IPS-20b (cell line): ENCODE data around the gene FAM83D.

ENCODE experiments used
- H3K27ac ChIP-seq: one replicate; pipeline ENCODE4 v1.5.1; 2013; ENCODE audit warnings: low read length
- H3K27me3 ChIP-seq: 2 replicates; pipeline ENCODE4 v1.6.1; 2013; ENCODE audit warnings: mild to moderate bottlenecking, low read length, inconsistent platforms; ENCODE audit not compliant: insufficient read depth
- H3K36me3 ChIP-seq: 2 replicates; pipeline ENCODE4 v1.6.1; 2013; ENCODE audit warnings: low read depth, mild to moderate bottlenecking, inconsistent platforms, low read length, moderate library complexity; ENCODE audit not compliant: insufficient read depth
- H3K4me1 ChIP-seq: 2 replicates; pipeline ENCODE4 v1.6.1; 2013; ENCODE audit warnings: mild to moderate bottlenecking, control low read depth, inconsistent platforms, low read length, moderate library complexity; ENCODE audit not compliant: insufficient read depth
- H3K4me3 ChIP-seq: 2 replicates; pipeline ENCODE4 v1.5.1; 2013; ENCODE audit warnings: mild to moderate bottlenecking, low read length, inconsistent platforms
- H3K9ac ChIP-seq: 2 replicates; pipeline ENCODE4 v1.6.1; 2013; ENCODE audit warnings: low read depth, mild to moderate bottlenecking, inconsistent platforms, low read length, moderate library complexity
- H3K9me3 ChIP-seq: 2 replicates; pipeline ENCODE4 v1.6.1; 2013; ENCODE audit warnings: mild to moderate bottlenecking, low read depth, low read length, inconsistent platforms; ENCODE audit not compliant: insufficient read depth

The FAM83D gene

DNA sequence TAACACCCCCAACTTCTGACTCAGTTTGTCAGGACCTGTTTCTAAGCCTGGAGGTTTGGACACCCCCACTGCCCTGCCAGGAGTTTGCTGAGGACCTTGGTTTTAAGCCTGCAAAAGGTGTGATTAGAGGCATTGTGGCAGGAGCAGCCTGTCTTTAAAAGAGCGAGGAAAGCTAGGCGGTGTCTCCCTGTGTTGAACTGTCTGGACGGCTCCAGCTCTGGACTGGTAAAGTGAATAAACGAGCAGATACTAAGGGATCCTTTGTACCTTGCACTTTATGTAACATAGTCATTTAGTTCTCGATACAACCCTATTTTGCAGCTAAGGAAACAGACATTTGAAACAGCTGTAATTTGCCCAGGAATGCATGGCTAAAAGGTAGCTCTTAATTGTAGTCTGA lies 14.4 kb downstream of the FAM83D start:
- Histone ChIP-seq H3K27me3 (no peaks in the 10 kb centered on the region), H3K4me3 (no peak overlapping the region), H3K9ac (no peak overlapping the region), H3K36me3 (peaks cover 73% of the 10 kb centered on the region), H3K4me1 (0 out of 2 replicates have a peak, but pooled peaks cover 4% of the 10 kb centered on the region), H3K9me3 (no peaks in the 10 kb centered on the region), H3K27ac (no peak overlapping the region)

DNA sequence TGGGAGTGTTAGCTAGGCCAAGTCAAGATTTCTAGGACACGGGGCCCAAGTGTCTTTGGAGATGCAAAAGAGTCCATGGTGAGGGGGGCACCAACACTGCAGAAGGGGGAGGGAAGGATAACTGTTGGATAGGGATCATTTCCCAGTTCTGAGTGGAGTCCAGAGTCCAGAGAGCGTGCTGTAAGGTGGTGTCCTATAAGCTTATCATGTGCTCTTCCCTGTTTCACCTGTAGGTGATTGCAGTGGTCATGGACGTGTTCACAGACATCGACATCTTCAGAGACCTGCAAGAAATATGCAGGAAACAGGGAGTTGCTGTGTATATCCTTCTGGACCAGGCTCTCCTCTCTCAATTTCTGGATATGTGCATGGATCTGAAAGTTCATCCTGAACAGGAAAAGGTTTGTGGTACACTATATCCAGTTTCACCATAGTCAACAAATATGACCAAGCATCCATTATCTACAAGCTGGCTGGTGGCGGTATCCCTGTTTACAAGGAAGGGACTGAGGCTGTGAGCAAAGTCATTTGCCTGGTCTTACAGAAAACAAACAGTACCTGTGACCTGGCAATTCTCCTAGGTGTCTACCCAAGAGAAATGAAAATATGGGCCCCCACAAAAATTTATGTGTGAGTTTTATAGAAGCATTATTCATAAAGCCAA lies 15.6 kb downstream of the FAM83D start:
- Histone ChIP-seq H3K9ac (no peak overlapping the region), H3K4me1 (0 out of 2 replicates have a peak, but pooled peaks cover 4% of the 10 kb centered on the region), H3K27ac (no peak overlapping the region), H3K27me3 (no peaks in the 10 kb centered on the region), H3K36me3 (peaks cover 84% of the 10 kb centered on the region), H3K9me3 (no peaks in the 10 kb centered on the region), H3K4me3 (no peak overlapping the region)

DNA sequence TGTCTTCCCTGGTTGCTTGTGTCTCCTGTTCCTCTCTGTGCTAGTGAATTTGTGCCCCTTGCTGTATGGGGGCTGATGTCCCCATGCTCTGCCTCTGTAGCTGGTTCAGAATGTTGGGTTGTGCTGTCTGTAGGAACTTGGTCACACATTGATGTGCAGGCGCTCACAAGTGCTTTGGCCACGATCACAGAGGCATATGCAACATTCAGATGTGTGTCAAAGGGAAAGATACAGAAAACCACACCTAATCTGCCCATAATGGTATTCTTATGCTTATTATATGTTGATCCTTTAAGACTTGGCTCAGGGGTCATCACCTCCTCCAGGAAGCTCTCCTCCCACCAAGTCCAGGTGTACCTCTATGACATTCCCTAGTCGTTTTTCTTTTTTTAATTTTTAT lies 18.8 kb downstream of the FAM83D start:
- H3K27ac ChIP-seq, result no peak overlapping the region
- H3K4me1 ChIP-seq, result no peaks in the 10 kb centered on the region
- no peaks in the 10 kb centered on the region for H3K27me3 ChIP-seq
- no peak overlapping the region for H3K4me3 ChIP-seq
- no peak overlapping the region for H3K9ac ChIP-seq
- H3K36me3 ChIP-seq, result peaks cover 91% of the 10 kb centered on the region
- no peaks in the 10 kb centered on the region for H3K9me3 ChIP-seq

DNA sequence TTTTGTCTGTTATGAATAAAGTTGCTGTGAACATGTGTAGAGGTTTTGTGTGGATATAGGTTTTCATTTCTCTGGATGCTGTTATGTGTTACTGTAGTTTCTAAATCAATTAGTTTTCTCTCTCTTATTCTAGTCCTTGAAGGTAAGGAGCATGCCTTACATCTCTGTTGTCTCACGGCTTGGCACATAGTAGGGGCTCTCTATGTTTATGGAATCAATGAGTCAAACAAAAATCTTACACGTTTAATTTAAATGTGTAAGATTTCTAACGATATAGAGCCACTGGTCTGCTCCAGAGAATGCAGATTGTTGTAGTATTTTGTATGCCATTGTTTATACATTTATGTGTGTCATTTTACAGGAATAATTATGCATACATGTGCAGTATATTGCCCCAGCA lies 20.6 kb downstream of the FAM83D start:
- H3K27ac ChIP-seq, result no peak overlapping the region
- no peaks in the 10 kb centered on the region for H3K27me3 ChIP-seq
- no peak overlapping the region for H3K4me3 ChIP-seq
- no peaks in the 10 kb centered on the region for H3K4me1 ChIP-seq
- no peaks in the 10 kb centered on the region for H3K9me3 ChIP-seq
- peaks cover 92% of the 10 kb centered on the region for H3K36me3 ChIP-seq
- no peak overlapping the region for H3K9ac ChIP-seq

DNA sequence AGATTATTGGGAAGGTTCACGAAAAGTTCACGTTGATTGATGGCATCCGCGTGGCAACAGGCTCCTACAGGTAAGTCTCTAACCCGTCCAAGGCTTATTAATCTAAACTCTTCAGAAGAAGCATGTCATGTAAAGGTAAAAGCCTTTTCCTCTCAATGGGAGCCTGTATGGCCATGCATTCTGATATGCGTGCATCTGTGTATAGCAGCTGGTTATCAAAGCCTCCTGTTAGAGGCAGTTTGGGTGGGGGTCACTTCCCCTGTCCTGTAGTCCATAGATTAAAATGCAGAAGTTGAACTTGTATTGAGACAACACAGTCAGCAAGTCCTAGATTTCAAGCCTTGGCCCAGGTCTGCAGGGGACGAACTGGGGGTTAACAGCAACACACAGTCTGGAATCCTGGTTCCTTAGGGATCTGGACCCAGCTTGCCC lies 21.7 kb downstream of the FAM83D start:
- Histone ChIP-seq H3K4me3 (no peak overlapping the region), H3K27me3 (no peaks in the 10 kb centered on the region), H3K4me1 (no peaks in the 10 kb centered on the region), H3K9ac (no peak overlapping the region), H3K27ac (no peak overlapping the region), H3K36me3 (peaks cover 92% of the 10 kb centered on the region), H3K9me3 (no peaks in the 10 kb centered on the region)

DNA sequence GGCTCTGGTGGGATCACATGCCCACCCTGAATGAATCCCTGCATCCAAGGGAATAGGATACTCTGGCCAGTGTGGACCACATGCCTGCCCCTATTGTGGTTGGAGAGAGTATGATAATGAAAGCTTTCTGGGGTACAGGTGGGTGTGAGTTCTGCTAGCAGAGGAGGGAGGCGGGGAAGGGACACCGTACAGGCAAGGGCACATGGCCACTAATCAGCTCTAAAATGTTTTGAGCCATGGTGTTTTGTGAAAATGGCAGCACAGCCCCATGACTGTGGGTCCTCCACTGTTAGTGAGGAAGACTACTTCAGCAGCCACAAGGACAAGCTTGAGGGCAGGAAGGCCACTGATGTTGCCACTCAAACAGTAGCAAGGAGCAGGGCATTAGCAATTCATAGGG lies 24.0 kb downstream of the FAM83D start:
- peaks cover 91% of the 10 kb centered on the region for H3K36me3 ChIP-seq
- H3K9ac ChIP-seq, result no peak overlapping the region
- H3K9me3 ChIP-seq, result no peaks in the 10 kb centered on the region
- H3K4me3 ChIP-seq, result no peak overlapping the region
- H3K27me3 ChIP-seq, result no peaks in the 10 kb centered on the region
- H3K27ac ChIP-seq, result no peak overlapping the region
- H3K4me1 ChIP-seq, result no peaks in the 10 kb centered on the region

DNA sequence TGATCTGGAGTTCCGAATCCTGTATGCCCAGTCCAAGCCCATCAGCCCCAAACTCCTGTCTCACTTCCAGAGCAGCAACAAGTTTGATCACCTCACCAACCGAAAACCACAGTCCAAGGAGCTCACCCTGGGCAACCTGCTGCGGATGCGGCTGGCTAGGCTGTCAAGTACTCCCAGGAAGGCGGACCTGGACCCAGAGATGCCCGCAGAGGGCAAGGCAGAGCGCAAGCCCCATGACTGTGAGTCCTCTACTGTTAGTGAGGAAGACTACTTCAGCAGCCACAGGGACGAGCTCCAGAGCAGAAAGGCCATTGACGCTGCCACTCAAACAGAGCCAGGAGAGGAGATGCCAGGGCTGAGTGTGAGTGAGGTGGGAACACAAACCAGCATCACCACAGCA lies 25.4 kb downstream of the FAM83D start:
- no peak overlapping the region for H3K9ac ChIP-seq
- H3K4me1 ChIP-seq, result no peaks in the 10 kb centered on the region
- peaks cover 82% of the 10 kb centered on the region for H3K36me3 ChIP-seq
- H3K4me3 ChIP-seq, result no peak overlapping the region
- H3K27me3 ChIP-seq, result no peaks in the 10 kb centered on the region
- no peak overlapping the region for H3K27ac ChIP-seq
- H3K9me3 ChIP-seq, result no peaks in the 10 kb centered on the region

DNA sequence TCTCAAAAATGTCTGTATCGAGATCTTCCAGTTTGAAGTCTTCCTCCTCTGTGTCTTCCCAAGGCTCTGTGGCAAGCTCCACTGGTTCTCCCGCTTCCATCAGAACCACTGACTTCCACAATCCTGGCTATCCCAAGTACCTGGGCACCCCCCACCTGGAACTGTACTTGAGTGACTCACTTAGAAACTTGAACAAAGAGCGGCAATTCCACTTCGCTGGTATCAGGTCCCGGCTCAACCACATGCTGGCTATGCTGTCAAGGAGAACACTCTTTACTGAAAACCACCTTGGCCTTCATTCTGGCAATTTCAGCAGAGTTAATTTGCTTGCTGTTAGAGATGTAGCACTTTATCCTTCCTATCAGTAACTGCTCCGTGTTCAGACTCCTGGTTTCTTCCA lies 25.9 kb downstream of the FAM83D start:
- Histone ChIP-seq H3K36me3 (peaks cover 76% of the 10 kb centered on the region), H3K4me3 (no peak overlapping the region), H3K4me1 (no peaks in the 10 kb centered on the region)

DNA sequence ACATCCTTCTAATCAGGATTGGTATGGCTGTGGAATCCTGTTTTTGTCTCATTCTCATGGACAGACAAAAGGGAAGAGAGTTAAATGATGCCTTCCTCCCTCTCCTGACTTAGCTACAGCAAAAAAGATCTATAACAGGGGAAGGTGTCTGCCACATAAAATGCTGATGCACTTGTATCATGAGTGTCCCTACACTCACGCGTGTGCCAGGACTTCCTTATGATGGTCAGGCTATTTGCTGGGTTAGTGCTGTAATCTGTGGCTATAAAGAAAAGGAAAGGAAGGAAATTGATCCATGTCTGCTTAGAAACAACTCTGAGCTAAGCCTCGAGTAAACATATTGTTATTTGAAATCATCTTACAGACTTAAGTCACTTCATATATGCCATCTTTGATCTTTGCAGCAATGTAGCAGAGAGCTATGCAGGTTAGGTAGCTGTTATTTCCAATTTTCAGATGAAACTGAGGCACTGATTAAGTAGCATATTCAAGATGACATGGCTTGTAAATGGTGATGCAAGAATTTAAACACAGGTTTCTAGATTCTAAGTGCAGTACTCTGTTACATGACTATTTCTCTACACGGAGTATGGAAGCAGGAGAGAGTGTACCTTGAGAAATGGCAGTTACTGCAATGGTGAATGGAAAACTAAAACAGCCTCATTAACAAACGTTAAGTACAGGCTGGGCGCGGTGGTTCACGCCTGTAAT lies 27.6 kb downstream of the FAM83D start:
- Histone ChIP-seq H3K9ac (no peak overlapping the region), H3K36me3 (peaks cover 60% of the 10 kb centered on the region), H3K27ac (no peak overlapping the region), H3K27me3 (no peaks in the 10 kb centered on the region), H3K4me3 (no peak overlapping the region), H3K9me3 (no peaks in the 10 kb centered on the region), H3K4me1 (no peaks in the 10 kb centered on the region)

More for the DNA sequence above, 25.9 kb downstream of the FAM83D start:
- no peaks in the 10 kb centered on the region for H3K27me3 ChIP-seq
- no peak overlapping the region for H3K27ac ChIP-seq
- H3K9ac ChIP-seq, result no peak overlapping the region
- H3K9me3 ChIP-seq, result no peaks in the 10 kb centered on the region

DNA sequence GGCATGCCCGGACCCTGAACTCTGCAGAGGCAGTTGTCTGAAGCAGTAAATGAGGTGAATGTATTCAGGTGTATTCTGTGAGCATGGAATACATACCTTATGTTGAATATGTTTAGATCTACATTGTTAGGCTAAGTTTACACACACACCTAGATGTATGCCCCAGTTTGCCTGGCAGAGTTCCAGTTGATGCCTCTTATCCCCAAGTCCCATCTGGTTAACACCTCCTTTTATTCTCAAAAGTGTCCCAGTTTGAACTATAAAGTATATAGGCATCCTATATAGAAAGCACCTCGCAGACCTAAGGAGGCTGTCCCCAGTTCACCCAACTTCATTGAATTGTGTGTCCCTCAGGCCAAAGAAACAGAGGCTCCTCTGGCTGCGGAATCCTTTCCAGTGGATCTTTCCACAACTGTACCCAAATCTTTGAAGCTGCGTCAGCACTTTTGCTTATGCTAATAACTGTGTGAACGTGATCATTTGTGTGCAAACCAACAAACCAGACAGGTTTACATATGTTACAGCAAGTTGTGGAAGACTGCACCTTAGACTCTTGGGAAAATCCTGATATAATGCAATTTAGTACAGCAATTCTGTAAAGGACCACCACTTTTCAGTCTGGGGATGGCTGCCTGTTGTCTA lies 31.1 kb downstream of the FAM83D start:
- Histone ChIP-seq H3K9me3 (no peaks in the 10 kb centered on the region), H3K4me1 (peaks cover 5% of the 10 kb centered on the region; the same call in 1 of the 2 replicates), H3K9ac (no peak overlapping the region), H3K4me3 (no peak overlapping the region), H3K27ac (no peak overlapping the region), H3K36me3 (peaks cover 24% of the 10 kb centered on the region), H3K27me3 (no peaks in the 10 kb centered on the region)

DNA sequence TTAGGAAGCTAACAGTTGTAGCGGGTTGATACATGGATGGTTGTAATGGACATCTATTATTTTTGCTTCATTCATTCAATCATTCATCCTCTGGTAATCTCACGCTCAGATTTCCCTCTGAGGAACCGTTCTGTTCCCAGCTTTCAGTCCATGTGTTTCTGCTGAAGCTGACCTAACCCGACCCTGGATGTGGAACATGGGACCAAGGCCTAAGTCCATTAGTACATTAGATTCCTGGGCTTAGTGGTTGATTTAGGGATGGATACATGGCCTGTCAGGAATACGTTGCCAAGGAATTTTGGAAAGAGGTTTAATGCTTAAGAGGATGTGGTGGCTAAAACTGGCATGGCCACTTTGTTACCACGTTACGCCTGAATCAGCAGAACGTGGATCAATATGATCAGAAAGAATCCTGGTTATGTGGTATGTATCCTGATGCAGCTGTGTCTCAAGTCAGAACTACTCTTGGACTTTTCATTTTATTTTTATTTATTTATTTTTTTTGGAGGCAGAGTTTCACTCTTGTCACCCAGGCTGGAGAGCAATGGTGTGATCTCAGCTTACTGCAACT lies 31.8 kb downstream of the FAM83D start:
- Histone ChIP-seq H3K36me3 (peaks cover 18% of the 10 kb centered on the region), H3K9ac (no peak overlapping the region), H3K27me3 (no peaks in the 10 kb centered on the region), H3K9me3 (no peaks in the 10 kb centered on the region), H3K4me1 (peaks cover 5% of the 10 kb centered on the region; the same call in 1 of the 2 replicates), H3K4me3 (no peak overlapping the region), H3K27ac (no peak overlapping the region)
